ENCODE data around the gene MEX3C.

MEX3C gene

GRCh38 chr18:51183372-51184090, 13.9 kb downstream of the MEX3C start:
- DNase-seq (ENCODE audit: low read depth), result no peak
- no peak for TF ChIP-seq CTCF (IDR thresholded peaks at IDR 0.05; ENCODE audit: insufficient read depth, low read depth, low read length, missing control alignments)
- no peak overlapping the region for H3K4me3 ChIP-seq (ENCODE audit: low read depth, low read length)

GRCh38 chr18:51182824-51183223, 14.7 kb downstream of the MEX3C start:
- DNase-seq (ENCODE audit: low read depth), result no peak
- TF ChIP-seq CTCF (IDR thresholded peaks at IDR 0.05; ENCODE audit: insufficient read depth, low read depth, low read length, missing control alignments), result no peak
- no peak overlapping the region for H3K4me3 ChIP-seq (ENCODE audit: low read depth, low read length)

GRCh38 chr18:51171625-51172259, 25.7 kb downstream of the MEX3C start:
- TF ChIP-seq CTCF (IDR thresholded peaks at IDR 0.05; ENCODE audit: insufficient read depth, low read depth, low read length, missing control alignments), result no peak
- no peak overlapping the region for H3K4me3 ChIP-seq (ENCODE audit: low read depth, low read length)

GRCh38 chr18:51171223-51171622, 26.3 kb downstream of the MEX3C start:
- DNase-seq (ENCODE audit: low read depth), result peak; percentile 46
- H3K4me3 ChIP-seq (ENCODE audit: low read depth, low read length), result no peak overlapping the region
- TF ChIP-seq CTCF (IDR thresholded peaks at IDR 0.05; ENCODE audit: insufficient read depth, low read depth, low read length, missing control alignments), result no peak

More at GRCh38 chr18:51171625-51172259, 25.7 kb downstream of the MEX3C start:
- DNase-seq (ENCODE audit: low read depth), result no peak

- H3K4me3 ChIP-seq (ENCODE audit: low read depth, low read length), result no peak overlapping the region
- no peak for TF ChIP-seq CTCF (IDR thresholded peaks at IDR 0.05; ENCODE audit: insufficient read depth, low read depth, low read length, missing control alignments)
- DNase-seq (ENCODE audit: low read depth), result no peak
Observed at GRCh38 chr18:51170664-51171063, 26.8 kb downstream of the MEX3C start.

- no peak overlapping the region for H3K4me3 ChIP-seq (ENCODE audit: low read depth, low read length)
- TF ChIP-seq CTCF (IDR thresholded peaks at IDR 0.05; ENCODE audit: insufficient read depth, low read depth, low read length, missing control alignments), result no peak
- DNase-seq (ENCODE audit: low read depth), result peak; percentile 34
Observed at GRCh38 chr18:51169731-51170130, 27.8 kb downstream of the MEX3C start.

All from GM12865 (cell line).